A549 (cell line): Measurements from ENCODE around the gene FIGLA.

Experiments
- CHD2 ChIP-seq: fragments of 150-350 bp; IDR thresholded peaks from 2 replicates; pipeline ENCODE4 v1.6.1; 2014; ENCODE audit warnings: low read length; ENCODE audit not compliant: partially characterized antibody
- CTCF ChIP-seq: fragments of >200 bp; sonication (Bioruptor Twin); formaldehyde crosslinking; IDR thresholded peaks from 3 replicates; pipeline ENCODE4 v1.5.1; 2016
- ESRRA ChIP-seq: fragments of 150-350 bp; IDR thresholded peaks from 2 replicates; pipeline ENCODE4 v1.6.1; 2014; ENCODE audit warnings: mild to moderate bottlenecking, low read length, borderline replicate concordance
- NFE2L2 ChIP-seq: fragments of 150-350 bp; conservative IDR thresholded peaks from 2 replicates; pipeline ENCODE4 v1.6.1; 2014; ENCODE audit warnings: low read length
- POLR2A ChIP-seq: IDR thresholded peaks from 2 replicates; pipeline ENCODE4 v1.6.1; 2012; ENCODE audit warnings: mild to moderate bottlenecking, low read length
- REST ChIP-seq: fragments of 200-600 bp; sonication (generic); IDR thresholded peaks from 2 replicates; pipeline ENCODE4 v1.6.1; 2016; ENCODE audit warnings: antibody characterized with exemption, mild to moderate bottlenecking, moderate library complexity

GRCh38 chr2:70806013-70806412 is 15.6 kb upstream of the FIGLA start:
- TF ChIP-seq ESRRA = no peak
- TF ChIP-seq POLR2A = no peak
- TF ChIP-seq CHD2 = no peak
- no peak for TF ChIP-seq CTCF
- TF ChIP-seq NFE2L2 = no peak
- TF ChIP-seq REST = no peak
